ENCODE measurements around the gene FMN1.

The FMN1 gene

DNA sequence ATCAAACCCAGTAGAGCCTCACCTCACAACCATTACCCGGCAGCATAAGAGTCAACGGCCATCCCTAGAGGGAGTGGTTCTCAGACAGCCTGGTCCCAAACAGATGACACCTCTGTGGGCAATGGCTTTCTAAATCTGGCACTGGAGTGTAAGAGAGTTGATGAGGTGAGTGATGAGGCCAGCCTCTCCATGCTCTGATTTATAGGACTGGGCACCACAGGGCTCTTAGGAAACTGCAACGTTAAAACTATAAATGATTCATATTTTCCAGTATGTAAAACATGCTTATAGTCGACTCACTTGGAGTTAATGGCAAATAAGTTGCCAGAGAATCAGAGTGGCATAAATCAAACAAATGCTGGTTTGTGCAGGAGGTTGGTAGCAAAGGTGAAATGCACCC, 289.0 kb downstream of the FMN1 start:
- no peak for DNase-seq

DNA sequence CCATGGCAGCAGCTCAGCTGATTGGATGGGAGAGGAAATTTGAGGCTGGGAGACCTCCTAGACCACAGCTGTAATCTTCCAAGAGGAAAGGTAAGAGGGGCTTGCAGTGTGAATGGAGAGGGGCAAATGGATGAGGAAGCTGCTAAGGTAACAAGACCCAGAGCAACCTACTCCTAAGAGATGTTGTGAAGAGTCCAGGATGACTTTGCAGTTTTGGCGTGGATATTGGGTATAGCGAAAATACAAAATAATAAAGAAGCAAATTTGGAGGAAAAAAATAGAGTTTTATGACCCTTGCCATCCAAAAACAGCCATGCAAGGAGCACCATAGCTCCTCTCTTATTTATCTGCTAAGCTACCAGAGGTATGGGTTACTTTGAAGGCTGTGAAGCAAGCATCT, 290.1 kb downstream of the FMN1 start:
- DNase-seq: no peak

DNA sequence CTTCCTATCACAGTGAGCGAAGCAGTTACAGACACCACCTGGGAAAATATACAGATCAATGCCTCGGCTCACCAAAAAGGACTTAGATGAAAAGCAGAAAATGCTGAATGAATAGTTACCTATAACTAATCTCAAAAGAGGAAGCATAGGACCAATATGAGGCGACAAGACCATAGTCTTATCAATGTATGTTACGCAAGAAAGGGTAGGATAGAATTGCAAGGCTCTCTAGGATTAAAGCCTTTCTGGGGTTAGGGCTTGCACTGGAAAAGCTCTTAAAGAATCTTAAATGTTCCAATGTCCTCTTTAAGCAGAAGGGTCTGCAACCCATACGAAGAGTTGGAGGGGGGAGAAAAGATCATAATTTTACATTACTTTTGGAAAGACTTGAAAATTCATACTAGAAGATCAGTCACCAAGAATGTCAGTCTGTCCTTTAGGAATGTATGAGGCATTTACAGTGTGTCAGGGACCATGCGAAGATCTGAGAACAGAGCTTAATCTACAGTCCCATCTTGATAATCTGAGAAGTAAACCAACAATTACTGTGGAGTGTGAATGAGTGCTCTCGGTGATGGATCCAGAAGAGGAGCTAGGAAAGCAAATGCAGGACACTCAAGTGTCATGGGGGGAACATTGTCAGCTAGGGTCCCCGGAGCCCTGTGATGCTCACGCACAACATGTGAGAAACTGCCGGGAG, 290.8 kb downstream of the FMN1 start:
- DNase-seq: no peak

DNA sequence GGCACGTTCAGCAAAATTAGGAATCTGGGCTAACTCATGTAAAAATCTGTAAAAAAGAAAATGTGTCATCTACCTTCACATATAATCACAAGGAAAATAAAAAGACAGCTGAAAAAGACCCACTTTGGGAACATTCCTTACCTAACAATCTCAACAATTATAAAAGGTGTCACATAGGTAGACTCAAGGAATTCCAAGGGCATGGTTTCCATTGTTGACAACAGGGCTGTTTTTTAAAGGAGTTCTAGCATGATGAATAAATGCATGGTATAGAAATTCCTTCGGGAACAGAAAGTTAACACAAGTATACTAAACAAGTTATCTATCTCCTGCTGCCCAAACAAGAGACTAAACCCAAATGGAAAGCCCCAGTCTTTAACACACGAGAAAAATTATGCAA, 292.5 kb downstream of the FMN1 start:
- DNase-seq: no peak

DNA sequence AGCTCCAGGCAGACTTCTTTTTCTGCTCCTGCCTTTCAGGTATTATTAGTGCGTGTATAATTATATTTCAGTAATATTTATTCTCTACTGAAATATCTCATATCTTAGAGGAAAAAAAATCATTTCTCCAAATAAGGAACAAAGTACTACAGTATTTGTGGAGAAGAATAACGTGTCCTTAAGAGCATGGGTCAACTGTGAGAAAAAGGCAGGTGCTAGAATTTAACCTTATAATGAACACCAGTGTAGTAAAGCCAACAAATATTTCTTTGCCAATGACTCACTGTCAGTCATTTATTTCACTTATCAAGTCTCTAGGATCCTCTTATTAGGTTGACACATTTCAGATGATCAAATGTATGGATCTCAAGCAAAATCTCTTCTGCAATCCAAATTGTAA, 293.3 kb downstream of the FMN1 start:
- DNase-seq: no peak

DNA sequence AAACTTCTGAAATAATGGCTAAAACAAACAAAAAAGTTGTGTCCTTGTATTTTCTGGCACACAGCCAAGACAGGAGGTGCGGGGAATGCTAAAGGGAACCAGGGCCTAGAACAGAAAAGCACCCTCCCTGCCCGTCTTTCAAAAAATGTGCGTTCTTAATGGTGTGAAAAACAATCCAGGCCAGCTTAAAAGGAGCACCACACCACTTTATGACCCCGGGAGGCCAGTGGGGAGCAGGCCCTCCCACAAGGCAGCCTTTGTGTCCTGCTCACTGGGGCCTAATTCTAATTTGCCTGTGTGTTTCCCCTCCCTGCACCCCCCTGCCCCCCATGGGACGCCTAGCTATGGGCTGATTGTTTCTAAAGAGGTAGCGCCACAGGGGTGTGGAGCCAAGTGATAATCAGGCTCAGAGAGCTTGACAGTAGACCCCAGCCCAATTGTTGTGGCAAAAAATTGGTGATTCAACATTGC, 295.4 kb downstream of the FMN1 start:
- DNase-seq: no peak

DNA sequence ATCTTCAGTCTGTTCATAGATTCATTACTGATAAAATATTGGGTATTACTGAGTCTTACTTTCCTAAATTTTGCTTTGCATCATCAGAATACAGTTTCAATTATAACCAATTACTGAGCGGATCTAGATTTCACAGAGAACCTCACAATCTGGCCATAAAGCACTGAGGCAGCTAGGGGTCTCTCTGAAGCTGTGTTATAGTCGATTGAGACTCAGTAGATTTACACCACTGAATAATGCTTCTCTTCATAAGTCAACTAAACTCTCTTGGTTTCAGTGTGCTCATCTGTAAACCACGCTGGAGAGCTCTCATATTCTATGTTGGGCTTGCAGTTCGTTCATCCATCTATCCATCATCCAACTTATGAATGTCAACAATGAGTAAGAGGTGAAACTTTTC, 296.1 kb downstream of the FMN1 start:
- no peak for DNase-seq

DNA sequence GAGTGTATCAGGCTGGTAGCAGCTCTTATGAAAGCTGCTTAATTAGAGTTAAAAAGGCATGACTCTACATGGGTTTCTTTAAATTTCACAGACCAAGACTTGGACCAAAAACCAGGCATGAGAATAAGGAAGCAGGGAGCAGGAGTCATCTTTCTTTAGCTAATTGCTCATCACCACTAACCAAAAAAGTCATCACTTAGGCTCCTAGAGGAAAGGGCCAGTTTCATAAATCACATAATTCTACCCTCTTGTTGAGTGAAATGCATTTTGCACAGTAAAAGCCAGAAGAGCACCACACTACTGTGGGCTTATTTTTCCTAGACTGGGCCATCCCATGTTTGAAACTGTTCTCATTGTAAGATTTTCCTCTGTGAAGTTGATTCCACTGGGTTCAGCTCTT, 301.1 kb downstream of the FMN1 start:
- DNase-seq: no peak

DNA sequence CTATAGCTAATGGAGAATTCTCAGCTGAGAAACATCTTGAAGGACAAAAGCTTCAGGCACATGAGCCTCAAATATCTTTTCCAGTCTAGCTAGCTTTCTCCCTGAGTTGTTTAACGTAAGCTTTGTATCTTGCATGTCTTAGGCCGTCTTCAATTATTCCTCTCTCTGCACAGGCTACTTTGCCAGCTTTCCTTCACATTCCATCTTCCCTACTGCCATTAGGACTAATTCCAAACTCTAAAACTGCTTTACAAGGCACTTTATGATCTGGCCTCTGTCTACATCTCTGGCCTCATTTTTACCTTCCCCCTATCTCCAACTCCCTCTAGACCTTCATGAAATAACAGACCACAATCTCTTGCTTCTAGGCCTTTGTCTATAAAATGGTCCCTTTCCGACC, 305.3 kb downstream of the FMN1 start:
- DNase-seq: no peak

DNA sequence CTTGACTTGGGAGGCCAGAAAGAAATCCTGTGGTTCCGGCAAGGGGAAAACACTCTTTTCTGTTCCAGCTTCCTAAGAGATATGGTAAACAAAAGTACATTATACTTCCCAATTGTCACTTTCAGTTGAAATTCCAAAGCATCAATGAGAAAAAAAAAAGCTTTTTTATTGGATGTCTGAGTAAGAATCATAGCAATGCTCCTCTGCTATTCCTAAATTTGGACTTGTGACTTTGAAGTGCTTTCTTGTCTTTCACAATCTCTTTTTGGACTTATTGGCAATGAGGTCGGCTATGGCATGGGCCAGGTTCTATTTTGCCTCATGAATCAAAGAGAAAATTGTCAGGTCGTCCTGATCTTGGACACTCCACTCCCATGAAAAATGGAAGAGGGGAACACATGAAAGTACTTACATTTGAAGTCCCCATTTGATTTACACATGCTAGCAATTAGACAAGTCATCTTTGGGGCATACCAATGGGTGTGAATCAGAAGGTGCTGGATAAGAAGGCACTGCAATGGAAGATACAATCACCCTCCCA, 306.2 kb downstream of the FMN1 start:
- no peak for DNase-seq

DNA sequence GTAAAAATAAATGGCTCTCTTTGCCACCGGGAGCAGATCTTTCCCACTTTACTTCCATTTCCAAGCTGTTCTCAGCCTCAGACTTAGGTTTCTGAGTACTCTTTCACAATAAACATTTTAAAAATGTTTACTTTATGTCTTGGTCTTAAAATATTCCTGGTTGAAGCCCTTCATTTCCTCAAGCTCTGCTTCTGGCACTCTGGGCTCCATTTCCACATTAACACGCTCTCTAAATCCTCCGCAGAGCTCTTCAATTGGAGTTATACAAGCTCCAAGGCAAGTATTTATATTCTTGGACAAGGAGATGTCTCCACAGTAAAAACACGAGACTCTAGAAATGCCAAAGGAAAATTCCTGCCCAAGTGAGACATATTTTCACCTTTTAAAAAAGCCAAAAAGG, 307.4 kb downstream of the FMN1 start:
- DNase-seq: no peak

DNA sequence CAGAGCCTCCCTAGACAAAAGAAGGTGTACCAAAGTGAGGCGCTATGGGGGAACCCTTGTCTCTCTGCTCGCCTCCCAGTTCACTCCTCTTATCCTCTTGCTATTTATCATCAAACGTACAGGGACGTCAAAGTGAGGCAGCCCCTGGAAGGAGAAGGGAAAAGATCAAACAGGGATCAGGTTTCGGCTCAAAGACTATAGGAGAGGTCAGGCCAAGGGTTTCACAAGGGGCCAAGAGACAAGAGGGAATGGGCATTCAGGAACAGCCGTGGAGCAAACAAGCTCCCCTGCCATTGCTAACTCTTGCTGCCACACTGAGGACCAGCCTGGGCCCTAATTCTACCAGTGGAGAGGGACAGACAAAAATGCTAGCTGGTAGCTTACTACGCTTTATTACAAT, 308.1 kb downstream of the FMN1 start:
- no peak for DNase-seq

DNA sequence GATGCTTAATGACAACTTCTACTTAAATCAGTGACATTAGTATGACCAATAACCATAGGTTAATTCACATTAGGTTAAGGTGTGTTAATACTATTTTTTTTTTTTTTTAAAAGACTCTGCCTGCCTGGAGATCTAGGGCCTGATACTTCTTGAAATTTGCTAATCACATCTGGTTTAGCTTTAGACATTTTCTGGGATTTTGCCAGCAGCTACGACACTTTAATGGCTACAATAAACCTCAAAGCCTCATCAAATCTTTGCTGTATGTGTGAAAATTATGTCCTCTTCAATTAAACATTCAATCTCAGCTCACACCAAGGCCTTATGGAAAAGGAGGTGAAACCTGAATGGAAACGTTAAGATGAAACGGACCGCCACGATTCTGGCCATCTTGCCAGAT, 308.8 kb downstream of the FMN1 start:
- no peak for DNase-seq

DNA sequence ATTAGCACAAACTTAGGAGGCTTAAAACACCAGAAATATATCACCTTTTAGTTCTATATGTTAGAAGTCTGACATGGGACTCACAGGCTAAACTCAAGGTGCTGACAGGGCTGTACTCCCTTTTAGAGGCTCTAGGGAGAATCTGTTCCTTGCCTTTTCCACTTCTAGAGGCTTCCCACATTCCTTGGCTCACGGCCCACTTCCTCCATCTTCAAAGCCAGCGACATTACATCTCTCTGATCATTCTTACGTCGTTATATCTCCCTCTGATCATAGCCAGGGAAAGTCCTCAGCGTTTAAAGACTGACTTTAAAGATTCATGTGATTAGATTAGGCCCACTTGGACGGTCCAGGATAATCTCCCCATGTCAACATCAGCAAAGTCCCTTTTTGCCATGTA, 310.4 kb downstream of the FMN1 start:
- no peak for DNase-seq

DNA sequence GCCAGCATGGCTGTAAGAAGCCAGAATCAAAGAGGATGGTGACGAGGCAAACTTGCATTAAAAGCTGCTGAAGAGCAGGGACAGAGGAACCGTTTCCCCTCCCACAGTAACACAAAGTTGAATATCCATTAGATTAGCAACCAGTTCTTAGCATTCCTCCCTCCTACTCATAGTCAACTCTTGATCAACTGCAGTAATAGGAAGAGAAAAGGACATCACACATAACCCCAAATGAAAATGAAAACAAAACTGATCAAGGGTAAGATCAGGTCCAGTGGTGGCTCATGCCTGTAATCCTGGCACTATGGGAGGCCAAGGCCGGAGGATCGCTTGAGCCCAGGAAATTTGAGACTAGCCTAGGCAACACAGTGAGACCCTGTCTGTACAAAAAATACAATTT, 311.6 kb downstream of the FMN1 start:
- no peak for DNase-seq

DNA sequence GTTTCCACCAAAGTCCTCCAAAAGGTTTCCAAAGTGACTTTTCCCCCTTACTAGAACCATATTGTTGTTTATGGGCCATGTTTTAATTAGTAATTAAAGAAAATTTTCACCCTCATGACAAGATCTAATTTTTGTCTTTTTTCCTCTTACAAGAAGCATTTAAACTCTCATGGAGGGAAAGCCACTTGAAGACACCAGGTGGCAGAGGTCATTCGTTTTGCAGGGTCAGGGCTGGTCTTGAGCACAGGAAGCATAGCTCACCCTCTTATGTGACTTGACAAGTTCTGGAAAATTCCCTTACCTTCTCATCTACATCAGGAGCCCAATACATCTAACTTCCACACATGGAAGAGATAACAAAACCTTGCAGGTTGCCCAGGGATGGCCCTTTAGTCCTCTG, 313.0 kb downstream of the FMN1 start:
- DNase-seq: no peak

DNA sequence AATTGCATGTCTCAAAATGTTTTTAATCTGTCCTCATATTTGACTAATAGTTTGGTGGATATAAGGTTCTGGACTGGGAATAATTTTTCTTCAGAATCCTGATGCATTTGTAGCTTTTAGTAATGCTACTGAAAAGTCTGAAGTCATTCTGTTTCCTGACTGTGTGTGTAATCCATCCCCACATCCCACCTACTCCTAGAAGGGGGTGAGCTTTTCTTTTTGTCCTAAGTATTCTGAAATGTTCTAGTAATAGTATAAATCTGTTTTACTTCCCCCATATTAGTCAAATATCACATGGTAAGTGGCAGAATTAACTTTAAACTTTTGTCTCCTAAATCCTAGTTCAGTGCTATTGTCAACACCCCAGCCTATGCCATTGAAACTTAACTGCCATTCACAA, 313.9 kb downstream of the FMN1 start:
- DNase-seq: no peak

DNA sequence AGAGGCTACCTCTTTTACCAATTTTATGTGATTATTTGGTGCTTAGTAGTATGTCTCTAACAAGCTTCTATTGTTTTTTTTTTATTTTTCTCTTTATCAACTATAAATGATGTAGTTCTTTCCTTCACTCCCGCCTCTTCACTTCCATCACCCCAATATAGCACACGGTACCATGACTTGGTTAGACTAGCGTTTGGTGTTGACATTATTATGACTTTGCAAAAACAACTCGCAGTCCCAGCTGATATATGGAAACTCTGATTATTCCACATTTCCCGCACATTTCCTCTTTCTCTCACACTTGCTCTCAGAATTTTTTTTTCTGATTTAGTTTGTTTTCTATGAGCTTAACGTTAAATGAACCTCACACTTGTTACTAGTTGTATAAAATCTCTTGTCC, 314.5 kb downstream of the FMN1 start:
- no peak for DNase-seq

DNA sequence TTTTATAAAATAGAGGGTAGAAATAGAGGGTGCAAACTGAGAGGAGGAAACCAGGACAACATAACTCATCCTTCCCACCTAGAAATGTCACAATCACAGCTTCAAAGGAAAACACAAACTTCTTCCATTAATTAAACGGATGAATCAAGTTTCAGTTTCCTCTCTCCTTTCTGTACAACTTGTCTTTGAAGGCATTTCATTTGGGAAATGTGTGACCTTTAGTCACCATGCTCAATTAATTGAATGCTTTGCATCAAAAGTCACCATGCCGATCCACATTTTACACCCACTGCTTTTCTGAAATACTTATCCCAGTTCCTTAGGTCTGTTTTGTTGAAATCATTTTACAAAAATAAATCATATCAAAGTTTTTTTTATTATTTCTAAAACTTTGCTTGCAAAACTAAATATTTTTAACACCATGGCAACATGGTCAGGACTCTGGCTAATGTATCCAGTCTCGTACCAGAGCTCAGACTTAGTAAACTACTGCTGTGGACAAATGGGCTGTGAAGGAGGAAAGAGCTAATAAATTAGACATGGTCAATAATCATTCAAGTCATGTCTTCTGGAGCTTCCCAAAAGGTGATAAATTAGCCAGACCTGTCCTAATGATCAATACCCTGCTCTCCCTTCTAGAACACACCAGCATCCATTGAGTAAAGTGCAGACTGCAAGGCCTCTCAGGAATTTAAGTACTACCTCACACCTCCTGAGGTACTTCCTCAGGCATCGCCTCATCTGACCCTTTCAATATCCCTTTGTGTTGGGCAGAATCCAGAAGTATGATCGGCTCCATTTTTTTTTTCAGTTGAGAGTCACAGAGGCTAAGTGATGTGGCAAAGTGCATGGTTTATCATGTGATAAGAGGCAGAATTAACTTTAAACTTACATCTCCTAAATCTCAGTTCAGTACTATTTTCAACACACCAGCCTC, 315.4 kb downstream of the FMN1 start:
- DNase-seq: no peak

DNA sequence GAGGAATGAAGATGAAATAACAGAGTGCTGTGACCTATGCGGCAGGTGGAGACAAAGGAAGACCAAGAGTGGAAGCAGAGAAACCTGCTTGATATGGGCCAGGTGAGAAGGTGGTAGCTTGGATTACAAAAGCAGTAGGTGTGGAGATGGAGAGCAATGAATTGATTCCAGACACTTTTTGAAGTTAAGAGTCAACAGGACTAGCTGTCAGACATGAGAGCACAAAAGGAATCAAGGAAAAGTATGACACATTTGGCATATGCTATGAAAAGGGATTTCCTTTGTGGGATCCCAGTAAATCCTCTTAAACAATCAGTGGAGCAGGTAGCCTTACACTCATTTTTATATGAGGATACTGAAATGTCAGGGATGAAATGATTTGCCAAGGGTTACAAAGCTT, 316.2 kb downstream of the FMN1 start:
- DNase-seq: no peak

DNA sequence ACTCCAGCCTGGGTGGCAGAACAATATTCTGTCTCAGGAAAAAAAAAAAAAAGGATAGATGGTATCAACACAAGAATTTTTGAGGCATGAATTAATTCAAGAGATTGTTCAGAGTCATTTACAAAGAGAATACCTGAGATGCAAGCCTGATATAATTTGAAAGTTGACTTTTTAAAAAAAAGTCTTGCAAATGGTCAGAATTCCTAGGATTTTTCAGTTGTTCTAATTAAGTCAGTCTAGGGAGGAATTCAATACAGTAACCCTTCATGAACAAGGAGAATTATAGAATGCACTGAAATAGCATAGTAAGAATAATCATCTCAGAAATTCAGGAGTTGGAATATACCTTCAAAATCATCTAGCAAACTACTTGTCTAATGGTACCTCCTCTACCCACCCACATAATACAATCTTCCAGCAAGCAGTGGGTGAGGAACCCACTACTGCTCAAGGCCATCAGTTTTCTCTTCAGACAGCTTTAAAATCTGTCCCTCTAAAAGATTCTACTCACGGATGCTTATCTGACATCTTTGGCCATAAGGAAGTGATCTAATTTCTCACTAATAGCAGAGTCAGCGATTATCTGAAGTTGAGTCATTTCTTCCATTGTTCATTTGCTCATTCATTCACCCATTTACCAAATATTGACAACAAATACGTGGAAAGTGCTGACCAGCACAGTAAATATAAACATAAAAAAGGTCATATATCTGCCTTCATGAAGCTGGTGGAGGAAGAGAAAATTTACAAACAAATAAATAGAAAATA, 317.1 kb downstream of the FMN1 start:
- no peak for DNase-seq

DNA sequence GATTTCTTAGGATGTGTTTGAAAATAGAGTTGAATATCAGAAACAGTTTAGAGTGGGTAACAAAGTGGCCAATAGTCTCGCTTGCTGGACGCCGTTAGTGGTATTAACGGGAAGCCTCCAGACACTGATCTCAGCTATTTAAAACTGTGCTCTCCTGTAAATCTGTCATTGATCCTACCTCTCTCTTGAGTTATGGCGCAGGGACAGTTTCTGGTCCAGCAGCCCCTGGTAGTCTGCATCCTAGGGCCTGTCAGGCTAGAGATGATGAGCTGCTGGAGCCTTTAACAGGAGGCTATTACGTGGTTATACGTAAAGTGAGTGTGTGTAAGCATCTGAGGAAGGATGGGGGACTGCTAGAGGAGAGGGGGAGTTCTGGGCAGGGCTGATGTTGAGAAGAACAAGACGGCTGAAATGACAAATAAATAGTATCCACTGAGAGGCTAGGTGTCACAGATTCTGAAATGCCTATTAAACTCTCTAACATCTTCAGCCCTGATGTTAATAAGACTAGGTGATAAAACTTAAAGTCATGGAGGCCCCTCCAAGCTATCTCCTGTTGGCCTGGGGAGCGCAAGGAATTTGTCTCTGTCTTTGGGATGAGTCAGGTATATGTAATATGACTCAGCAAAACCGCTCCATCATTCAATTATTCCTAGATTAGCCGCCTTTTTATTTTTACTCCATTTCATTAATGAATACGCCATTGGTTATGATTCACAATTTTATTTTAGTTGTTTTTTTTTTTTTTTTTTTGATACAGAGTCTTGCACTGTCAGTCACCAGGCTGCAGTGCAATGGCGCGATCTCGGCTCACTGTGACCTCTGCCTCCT, 321.0 kb downstream of the FMN1 start:
- DNase-seq: peak; percentile 45

All from right hindlimb (tissue), 1 donor.